DOHH2 (cell line): Measurements from ENCODE around the gene PDGFD.

Experiments
- H3F3A ChIP-seq: fragments of 200-600 bp; sonication (generic), shearing (Covaris generic); 2 replicates; pipeline ENCODE4 v1.6.0; 2016; ENCODE audit warnings: antibody characterized with exemption, mild to moderate bottlenecking; ENCODE audit not compliant: control insufficient read depth, insufficient read depth
- H3K27ac ChIP-seq: fragments of 200-600 bp; sonication (generic); 2 replicates; pipeline ENCODE4 v1.5.1; 2014; ENCODE audit warnings: low read depth, mild to moderate bottlenecking, low read length, moderate library complexity
- H3K27me3 ChIP-seq: fragments of 200-600 bp; sonication (generic); 2 replicates; pipeline ENCODE4 v1.6.1; 2014; ENCODE audit warnings: mild to moderate bottlenecking, low read length, mixed read lengths; ENCODE audit not compliant: control insufficient read depth
- H3K36me3 ChIP-seq: fragments of 200-600 bp; sonication (generic); 2 replicates; pipeline ENCODE4 v1.6.1; 2014; ENCODE audit warnings: mild to moderate bottlenecking, low read length, moderate library complexity, mixed read lengths; ENCODE audit not compliant: control insufficient read depth
- H3K4me1 ChIP-seq: fragments of 200-600 bp; sonication (generic); 2 replicates; pipeline ENCODE4 v1.6.1; 2014; ENCODE audit warnings: mild to moderate bottlenecking, low read length, mixed read lengths; ENCODE audit not compliant: control insufficient read depth
- H3K4me2 ChIP-seq: fragments of 200-600 bp; sonication (generic); 2 replicates; pipeline ENCODE4 v1.6.0; 2014; ENCODE audit warnings: mild to moderate bottlenecking, low read length, moderate library complexity
- H3K4me3 ChIP-seq: fragments of 200-600 bp; sonication (generic); 2 replicates; pipeline ENCODE4 v1.5.1; 2014; ENCODE audit warnings: mild to moderate bottlenecking, low read length, mixed read lengths
- H3K79me2 ChIP-seq: fragments of 200-600 bp; sonication (generic); 2 replicates; pipeline ENCODE4 v1.6.1; 2014; ENCODE audit warnings: mild to moderate bottlenecking, low read length, mixed read lengths; ENCODE audit not compliant: control insufficient read depth
- H3K9me2 ChIP-seq: fragments of 200-600 bp; sonication (generic); replicated peaks from 2 replicates; pipeline ENCODE4 v1.6.1; 2014; ENCODE audit warnings: mild to moderate bottlenecking, low read length, mixed read lengths; ENCODE audit not compliant: control insufficient read depth
- H3K9me3 ChIP-seq: fragments of 200-600 bp; sonication (generic); 2 replicates; pipeline ENCODE4 v1.6.1; 2014; ENCODE audit warnings: antibody characterized with exemption, low read length, mixed read lengths; ENCODE audit not compliant: control insufficient read depth, insufficient read depth
- H4K20me1 ChIP-seq: fragments of 200-600 bp; sonication (generic); 2 replicates; pipeline ENCODE4 v1.6.0; 2014; ENCODE audit warnings: low read depth, mild to moderate bottlenecking, antibody characterized with exemption, low read length, moderate library complexity; ENCODE audit not compliant: control insufficient read depth, insufficient read depth
- EZH2phosphoT487 ChIP-seq: fragments of 200-600 bp; sonication (generic); IDR thresholded peaks from 2 replicates; pipeline ENCODE4 v1.6.1; 2017; ENCODE audit warnings: borderline replicate concordance, mild to moderate bottlenecking, antibody characterized with exemption, low read length, moderate library complexity, mixed read lengths
- TF ChIP-seq, protein P1 (sequence below): fragments of 200-600 bp; sonication (generic); IDR thresholded peaks from one replicate; pipeline ENCODE4 v1.5.1; 2014; ENCODE audit warnings: antibody characterized with exemption, mild to moderate bottlenecking, low read depth, low read length; ENCODE audit not compliant: poor library complexity, severe bottlenecking

The PDGFD gene

GRCh38 chr11:103927535-103927934 lies 236.4 kb downstream of the PDGFD start:
- no peaks in the 10 kb centered on the region for H3K79me2 ChIP-seq
- H3K36me3 ChIP-seq, result no peaks in the 10 kb centered on the region
- no peak overlapping the region for H3K4me2 ChIP-seq
- H4K20me1 ChIP-seq, result no peaks in the 10 kb centered on the region
- H3K4me3 ChIP-seq, result no peak overlapping the region
- 0 out of 2 replicates have a peak, but pooled peaks cover 2% of the 10 kb centered on the region for H3F3A ChIP-seq
- no peaks in the 10 kb centered on the region for H3K9me3 ChIP-seq
- H3K27ac ChIP-seq, result no peak overlapping the region
- no peaks in the 10 kb centered on the region for H3K9me2 ChIP-seq
- H3K4me1 ChIP-seq, result peaks cover 25% of the 10 kb centered on the region
- H3K27me3 ChIP-seq, result no peaks in the 10 kb centered on the region
- no peak for TF ChIP-seq EZH2phosphoT487
- TF ChIP-seq, protein P1, sequence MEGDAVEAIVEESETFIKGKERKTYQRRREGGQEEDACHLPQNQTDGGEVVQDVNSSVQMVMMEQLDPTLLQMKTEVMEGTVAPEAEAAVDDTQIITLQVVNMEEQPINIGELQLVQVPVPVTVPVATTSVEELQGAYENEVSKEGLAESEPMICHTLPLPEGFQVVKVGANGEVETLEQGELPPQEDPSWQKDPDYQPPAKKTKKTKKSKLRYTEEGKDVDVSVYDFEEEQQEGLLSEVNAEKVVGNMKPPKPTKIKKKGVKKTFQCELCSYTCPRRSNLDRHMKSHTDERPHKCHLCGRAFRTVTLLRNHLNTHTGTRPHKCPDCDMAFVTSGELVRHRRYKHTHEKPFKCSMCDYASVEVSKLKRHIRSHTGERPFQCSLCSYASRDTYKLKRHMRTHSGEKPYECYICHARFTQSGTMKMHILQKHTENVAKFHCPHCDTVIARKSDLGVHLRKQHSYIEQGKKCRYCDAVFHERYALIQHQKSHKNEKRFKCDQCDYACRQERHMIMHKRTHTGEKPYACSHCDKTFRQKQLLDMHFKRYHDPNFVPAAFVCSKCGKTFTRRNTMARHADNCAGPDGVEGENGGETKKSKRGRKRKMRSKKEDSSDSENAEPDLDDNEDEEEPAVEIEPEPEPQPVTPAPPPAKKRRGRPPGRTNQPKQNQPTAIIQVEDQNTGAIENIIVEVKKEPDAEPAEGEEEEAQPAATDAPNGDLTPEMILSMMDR, result peak; percentile 51

GRCh38 chr11:103926990-103927389 lies 237.0 kb downstream of the PDGFD start:
- Histone ChIP-seq H3K36me3 (no peaks in the 10 kb centered on the region), H3K4me3 (no peak overlapping the region), H3F3A (0 out of 2 replicates have a peak, but pooled peaks cover 2% of the 10 kb centered on the region), H3K4me1 (peaks cover 25% of the 10 kb centered on the region), H3K79me2 (no peaks in the 10 kb centered on the region), H3K27ac (no peak overlapping the region), H3K27me3 (no peaks in the 10 kb centered on the region), H3K9me2 (no peaks in the 10 kb centered on the region), H4K20me1 (no peaks in the 10 kb centered on the region), H3K9me3 (no peaks in the 10 kb centered on the region), H3K4me2 (no peak overlapping the region)
- TF ChIP-seq EZH2phosphoT487, result no peak
- TF ChIP-seq, protein P1, result no peak

GRCh38 chr11:103924166-103925013 lies 239.6 kb downstream of the PDGFD start:
- H3K36me3 ChIP-seq, result no peaks in the 10 kb centered on the region
- H3K9me3 ChIP-seq, result no peaks in the 10 kb centered on the region
- peaks cover 16% of the 10 kb centered on the region for H3K4me1 ChIP-seq
- no peak overlapping the region for H3K4me2 ChIP-seq
- H3K27me3 ChIP-seq, result no peaks in the 10 kb centered on the region
- H3K4me3 ChIP-seq, result no peak overlapping the region
- no peaks in the 10 kb centered on the region for H3K79me2 ChIP-seq
- no peak overlapping the region for H3K27ac ChIP-seq
- H3F3A ChIP-seq, result 0 out of 2 replicates have a peak, but pooled peaks cover 1% of the 10 kb centered on the region
- TF ChIP-seq, protein P1, result no peak
- TF ChIP-seq EZH2phosphoT487, result no peak
- H3K9me2 ChIP-seq, result no peaks in the 10 kb centered on the region
- H4K20me1 ChIP-seq, result no peaks in the 10 kb centered on the region
